HepG2 (cell line): Measurements from ENCODE around the gene DNMT3A. TPM values are rescaled to one million over a fixed set of nuclear protein-coding genes. Genes with fewer than 3 reads are reported as not detected.
A peak's percentile ranks its signal among the peaks of the same experiment; 100 is the strongest.

Source experiments
- ARNT2 ChIP-seq: sonication (generic); formaldehyde crosslinking; IDR thresholded peaks from 2 replicates; pipeline ENCODE4 v1.8.0; 2022; ENCODE audit warnings: mild to moderate bottlenecking, low read depth, missing genetic modification reagents, moderate library complexity
- ARNTL ChIP-seq: sonication (generic); formaldehyde crosslinking; IDR thresholded peaks from 2 replicates; pipeline ENCODE4 v1.4.0; 2020; ENCODE audit warnings: mild to moderate bottlenecking, missing genetic modification reagents
- ESRRA ChIP-seq: sonication (generic); formaldehyde crosslinking; IDR thresholded peaks from 2 replicates; pipeline ENCODE4 v1.5.1; 2020; ENCODE audit warnings: mild to moderate bottlenecking, low read depth, missing genetic modification reagents
- ETV5 ChIP-seq: IDR thresholded peaks from 2 replicates; pipeline ENCODE4 v1.6.1; 2018; ENCODE audit warnings: missing biosample characterization, missing genetic modification reagents, inconsistent platforms, borderline replicate concordance
- GABPA ChIP-seq, 2 experiments: IDR thresholded peaks; 2 replicates each; pipeline ENCODE4 v1.6.1; 2011 to 2016; ENCODE audit warnings: low read depth in 2 of 2, low read length in 1 of 2, missing biosample characterization in 1 of 2, missing genetic modification characterization in 1 of 2
- KDM2A ChIP-seq: sonication (generic); formaldehyde crosslinking; IDR thresholded peaks from 2 replicates; pipeline ENCODE4 v1.4.0; 2020; ENCODE audit warnings: low read depth, missing genetic modification reagents, borderline replicate concordance
- KLF12 ChIP-seq: sonication (generic); formaldehyde crosslinking; IDR thresholded peaks from 2 replicates; pipeline ENCODE4 v1.4.0; 2020; ENCODE audit warnings: missing genetic modification reagents, borderline replicate concordance
- MXI1 ChIP-seq: IDR thresholded peaks from 3 replicates; pipeline ENCODE4 v1.6.1; 2012; ENCODE audit warnings: low read depth, low read length, inconsistent platforms, borderline replicate concordance
- NCOA2 ChIP-seq: sonication (generic); formaldehyde crosslinking; IDR thresholded peaks from 2 replicates; pipeline ENCODE4 v1.8.0; 2022; ENCODE audit warnings: inconsistent platforms
- ZBTB1 ChIP-seq: sonication (generic); formaldehyde crosslinking; IDR thresholded peaks from 2 replicates; pipeline ENCODE4 v1.4.0; 2020; ENCODE audit warnings: missing genetic modification reagents, borderline replicate concordance
- ZBTB7B ChIP-seq: sonication (generic); formaldehyde crosslinking; IDR thresholded peaks from 2 replicates; pipeline ENCODE4 v1.4.0; 2020; ENCODE audit warnings: missing genetic modification reagents
- ZNF431 ChIP-seq: sonication (generic); formaldehyde crosslinking; IDR thresholded peaks from 2 replicates; pipeline ENCODE4 v1.9.0; 2022; ENCODE audit warnings: missing genetic modification reagents, low read depth, mild to moderate bottlenecking, borderline replicate concordance
- ZNF484 ChIP-seq: sonication (generic); formaldehyde crosslinking; IDR thresholded peaks from 2 replicates; pipeline ENCODE4 v1.5.1; 2020; ENCODE audit warnings: mild to moderate bottlenecking, low read depth, missing genetic modification reagents, borderline replicate concordance
- ZNF552 ChIP-seq: sonication (generic); formaldehyde crosslinking; IDR thresholded peaks from 2 replicates; pipeline ENCODE4 v1.9.0; 2022; ENCODE audit warnings: missing genetic modification reagents, mild to moderate bottlenecking, borderline replicate concordance
- ZSCAN21 ChIP-seq: sonication (generic); formaldehyde crosslinking; IDR thresholded peaks from 2 replicates; pipeline ENCODE4 v1.8.0; 2022; ENCODE audit warnings: mild to moderate bottlenecking, missing genetic modification reagents, moderate library complexity, borderline replicate concordance
- polyA plus RNA-seq, 8 experiments: library from polyadenylated mRNA; depleted of rRNA in 3 of 8; stranded (reverse) in 7 of 8; unstranded in 1 of 8; fragments of >200 nt; fragmentation: Illumina TruSeq in 4 of 8; extraction: Trizol in 4 of 8; gene quantifications; 2 replicates each; pipeline versions ENCODE4 v1.2.1 to v1.2.3, GENCODE V29; 2011 to 2016; ENCODE audit warnings: low read depth in 4 of 8, missing spikeins in 1 of 8, mixed read lengths in 1 of 8; ENCODE audit not compliant: insufficient read depth in 1 of 8
- total RNA-seq, 5 experiments: library from RNA; depleted of rRNA; stranded (reverse); fragments of >200 nt; fragmentation: Illumina TruSeq; extraction: Trizol; gene quantifications; 2 replicates each; pipeline ENCODE4 v1.2.3, GENCODE V29; 2016; ENCODE audit warnings: low read depth in 1 of 5
- TF ChIP-seq, protein P1 (sequence below): sonication (generic); formaldehyde crosslinking; IDR thresholded peaks from one replicate; pipeline ENCODE4 v1.5.1; 2020; ENCODE audit warnings: mild to moderate bottlenecking, missing genetic modification reagents; ENCODE audit errors: not compliant biosample characterization
- TF ChIP-seq, protein P2 (sequence below): sonication (generic); formaldehyde crosslinking; IDR thresholded peaks from 2 replicates; pipeline ENCODE4 v1.5.0; 2020; ENCODE audit warnings: mild to moderate bottlenecking, missing genetic modification reagents

Gene DNMT3A
- total and polyA plus RNA-seq, 2 of the 13 experiments (the other 11 are each of a cell fraction or from before 2014, with no cell fraction given): 14.7 to 29.1 TPM

DNA sequence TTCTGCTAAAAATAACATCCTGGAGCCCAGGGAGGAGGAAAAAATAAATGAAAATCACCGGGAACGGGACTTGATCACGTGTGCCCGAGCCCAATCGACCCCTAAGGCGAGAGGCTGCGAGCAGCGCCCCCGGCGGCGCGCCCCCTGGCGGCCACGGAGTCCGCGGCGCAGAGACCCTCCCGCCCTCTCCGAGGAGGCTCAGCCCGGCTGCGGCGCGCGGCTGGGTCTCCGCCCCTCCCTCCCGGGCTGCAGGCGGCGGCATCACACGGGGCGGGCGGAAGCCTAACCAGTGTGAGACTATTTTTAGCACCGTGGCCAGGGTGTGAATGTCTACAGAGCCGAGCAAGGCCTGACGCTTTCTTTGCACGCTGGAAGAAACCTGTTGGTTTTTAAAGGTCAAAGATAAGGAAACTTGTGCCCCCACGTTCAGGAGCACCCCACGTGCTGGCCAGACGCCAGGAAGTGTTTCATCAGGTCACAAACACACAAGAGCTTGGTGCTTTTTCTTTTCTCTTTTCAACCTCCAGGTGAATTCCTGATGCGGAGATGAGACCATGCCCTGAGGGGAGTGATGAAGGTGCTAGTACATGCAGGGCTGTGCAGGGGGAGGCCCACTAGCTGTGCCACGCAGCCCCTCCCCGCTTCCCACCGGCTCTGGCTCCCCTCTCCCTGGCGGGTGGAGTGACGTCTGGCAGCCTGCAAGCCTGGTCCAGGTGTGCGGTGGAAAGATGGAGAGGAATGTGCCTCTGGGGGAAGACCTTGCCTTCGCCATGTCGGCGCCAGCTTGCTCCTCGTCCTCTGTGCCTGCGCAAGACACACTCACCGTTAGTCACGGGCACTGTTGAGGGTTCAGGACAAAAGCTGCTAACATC is 35.3 kb upstream of the DNMT3A start (continued):
- TF ChIP-seq GABPA (IDR thresholded peaks at IDR 0.05; ENCODE audit: low read depth, low read length) (no peak), GABPA (CRISPR knock-in tag; IDR thresholded peaks at IDR 0.05; ENCODE audit: low read depth) (no peak), ZNF484 (CRISPR knock-in tag) (no peak), ESRRA (CRISPR knock-in tag) (peak; percentile 45; the same call in 1 of the 2 replicates), ARNT2 (CRISPR knock-in tag) (peak; percentile 72), ZNF552 (peak; percentile 29; the same call in 1 of the 2 replicates), ZNF431 (CRISPR knock-in tag) (peak; percentile 52; the same call in 1 of the 2 replicates), ETV5 (peak; percentile 74; the same call in 1 of the 2 replicates), ZSCAN21 (CRISPR knock-in tag) (peak; percentile 71; the same call in 1 of the 2 replicates), NCOA2 (0 out of 2 replicates have a peak, but pooled peaks have one; percentile 35), ARNTL (CRISPR knock-in tag) (peak; percentile 74; the same call in 1 of the 2 replicates), ZBTB7B (CRISPR knock-in tag) (peak; percentile 77), KLF12 (CRISPR knock-in tag) (no peak), MXI1 (peak; percentile 27; the same call in 1 of the 3 replicates), ZBTB1 (CRISPR knock-in tag) (no peak), KDM2A (CRISPR knock-in tag) (peak; percentile 92)
- TF ChIP-seq, protein P1, sequence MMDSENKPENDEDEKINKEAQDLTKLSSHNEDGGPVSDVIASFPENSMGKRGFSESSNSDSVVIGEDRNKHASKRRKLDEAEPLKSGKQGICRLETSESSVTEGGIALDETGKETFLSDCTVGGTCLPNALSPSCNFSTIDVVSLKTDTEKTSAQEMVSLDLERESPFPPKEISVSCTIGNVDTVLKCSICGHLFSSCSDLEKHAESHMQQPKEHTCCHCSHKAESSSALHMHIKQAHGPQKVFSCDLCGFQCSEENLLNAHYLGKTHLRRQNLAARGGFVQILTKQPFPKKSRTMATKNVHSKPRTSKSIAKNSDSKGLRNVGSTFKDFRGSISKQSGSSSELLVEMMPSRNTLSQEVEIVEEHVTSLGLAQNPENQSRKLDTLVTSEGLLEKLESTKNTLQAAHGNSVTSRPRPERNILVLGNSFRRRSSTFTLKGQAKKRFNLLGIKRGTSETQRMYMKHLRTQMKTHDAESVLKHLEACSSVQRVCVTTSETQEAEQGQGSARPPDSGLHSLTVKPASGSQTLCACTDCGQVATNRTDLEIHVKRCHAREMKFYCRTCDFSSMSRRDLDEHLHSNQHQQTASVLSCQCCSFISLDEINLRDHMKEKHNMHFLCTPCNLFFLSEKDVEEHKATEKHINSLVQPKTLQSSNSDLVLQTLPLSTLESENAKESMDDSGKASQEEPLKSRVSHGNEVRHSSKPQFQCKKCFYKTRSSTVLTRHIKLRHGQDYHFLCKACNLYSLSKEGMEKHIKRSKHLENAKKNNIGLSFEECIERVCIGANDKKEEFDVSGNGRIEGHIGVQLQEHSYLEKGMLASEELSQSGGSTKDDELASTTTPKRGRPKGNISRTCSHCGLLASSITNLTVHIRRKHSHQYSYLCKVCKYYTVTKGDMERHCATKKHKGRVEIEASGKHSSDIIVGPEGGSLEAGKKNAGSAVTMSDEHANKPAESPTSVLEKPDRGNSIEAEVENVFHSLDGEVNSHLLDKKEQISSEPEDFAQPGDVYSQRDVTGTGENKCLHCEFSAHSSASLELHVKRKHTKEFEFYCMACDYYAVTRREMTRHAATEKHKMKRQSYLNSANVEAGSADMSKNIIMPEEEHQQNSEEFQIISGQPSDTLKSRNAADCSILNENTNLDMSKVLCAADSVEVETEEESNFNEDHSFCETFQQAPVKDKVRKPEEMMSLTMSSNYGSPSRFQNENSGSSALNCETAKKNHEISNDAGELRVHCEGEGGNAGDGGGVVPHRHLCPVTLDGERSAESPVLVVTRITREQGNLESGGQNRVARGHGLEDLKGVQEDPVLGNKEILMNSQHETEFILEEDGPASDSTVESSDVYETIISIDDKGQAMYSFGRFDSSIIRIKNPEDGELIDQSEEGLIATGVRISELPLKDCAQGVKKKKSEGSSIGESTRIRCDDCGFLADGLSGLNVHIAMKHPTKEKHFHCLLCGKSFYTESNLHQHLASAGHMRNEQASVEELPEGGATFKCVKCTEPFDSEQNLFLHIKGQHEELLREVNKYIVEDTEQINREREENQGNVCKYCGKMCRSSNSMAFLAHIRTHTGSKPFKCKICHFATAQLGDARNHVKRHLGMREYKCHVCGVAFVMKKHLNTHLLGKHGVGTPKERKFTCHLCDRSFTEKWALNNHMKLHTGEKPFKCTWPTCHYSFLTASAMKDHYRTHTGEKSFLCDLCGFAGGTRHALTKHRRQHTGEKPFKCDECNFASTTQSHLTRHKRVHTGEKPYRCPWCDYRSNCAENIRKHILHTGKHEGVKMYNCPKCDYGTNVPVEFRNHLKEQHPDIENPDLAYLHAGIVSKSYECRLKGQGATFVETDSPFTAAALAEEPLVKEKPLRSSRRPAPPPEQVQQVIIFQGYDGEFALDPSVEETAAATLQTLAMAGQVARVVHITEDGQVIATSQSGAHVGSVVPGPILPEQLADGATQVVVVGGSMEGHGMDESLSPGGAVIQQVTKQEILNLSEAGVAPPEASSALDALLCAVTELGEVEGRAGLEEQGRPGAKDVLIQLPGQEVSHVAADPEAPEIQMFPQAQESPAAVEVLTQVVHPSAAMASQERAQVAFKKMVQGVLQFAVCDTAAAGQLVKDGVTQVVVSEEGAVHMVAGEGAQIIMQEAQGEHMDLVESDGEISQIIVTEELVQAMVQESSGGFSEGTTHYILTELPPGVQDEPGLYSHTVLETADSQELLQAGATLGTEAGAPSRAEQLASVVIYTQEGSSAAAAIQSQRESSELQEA: no peak
- TF ChIP-seq, protein P2, sequence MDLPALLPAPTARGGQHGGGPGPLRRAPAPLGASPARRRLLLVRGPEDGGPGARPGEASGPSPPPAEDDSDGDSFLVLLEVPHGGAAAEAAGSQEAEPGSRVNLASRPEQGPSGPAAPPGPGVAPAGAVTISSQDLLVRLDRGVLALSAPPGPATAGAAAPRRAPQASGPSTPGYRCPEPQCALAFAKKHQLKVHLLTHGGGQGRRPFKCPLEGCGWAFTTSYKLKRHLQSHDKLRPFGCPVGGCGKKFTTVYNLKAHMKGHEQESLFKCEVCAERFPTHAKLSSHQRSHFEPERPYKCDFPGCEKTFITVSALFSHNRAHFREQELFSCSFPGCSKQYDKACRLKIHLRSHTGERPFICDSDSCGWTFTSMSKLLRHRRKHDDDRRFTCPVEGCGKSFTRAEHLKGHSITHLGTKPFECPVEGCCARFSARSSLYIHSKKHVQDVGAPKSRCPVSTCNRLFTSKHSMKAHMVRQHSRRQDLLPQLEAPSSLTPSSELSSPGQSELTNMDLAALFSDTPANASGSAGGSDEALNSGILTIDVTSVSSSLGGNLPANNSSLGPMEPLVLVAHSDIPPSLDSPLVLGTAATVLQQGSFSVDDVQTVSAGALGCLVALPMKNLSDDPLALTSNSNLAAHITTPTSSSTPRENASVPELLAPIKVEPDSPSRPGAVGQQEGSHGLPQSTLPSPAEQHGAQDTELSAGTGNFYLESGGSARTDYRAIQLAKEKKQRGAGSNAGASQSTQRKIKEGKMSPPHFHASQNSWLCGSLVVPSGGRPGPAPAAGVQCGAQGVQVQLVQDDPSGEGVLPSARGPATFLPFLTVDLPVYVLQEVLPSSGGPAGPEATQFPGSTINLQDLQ (CRISPR knock-in tag): 0 out of 2 replicates have a peak, but pooled peaks have one; percentile 62
